NCI-H446 treated with DMSO at 0.1 percent for 48 hours (cell line): ENCODE measurements around the gene CRK.

Source experiments
- DNase-seq: peaks from one replicate; lab custom pipeline; 2025; lab: John Stamatoyannopoulos, UW

Gene CRK

DNA sequence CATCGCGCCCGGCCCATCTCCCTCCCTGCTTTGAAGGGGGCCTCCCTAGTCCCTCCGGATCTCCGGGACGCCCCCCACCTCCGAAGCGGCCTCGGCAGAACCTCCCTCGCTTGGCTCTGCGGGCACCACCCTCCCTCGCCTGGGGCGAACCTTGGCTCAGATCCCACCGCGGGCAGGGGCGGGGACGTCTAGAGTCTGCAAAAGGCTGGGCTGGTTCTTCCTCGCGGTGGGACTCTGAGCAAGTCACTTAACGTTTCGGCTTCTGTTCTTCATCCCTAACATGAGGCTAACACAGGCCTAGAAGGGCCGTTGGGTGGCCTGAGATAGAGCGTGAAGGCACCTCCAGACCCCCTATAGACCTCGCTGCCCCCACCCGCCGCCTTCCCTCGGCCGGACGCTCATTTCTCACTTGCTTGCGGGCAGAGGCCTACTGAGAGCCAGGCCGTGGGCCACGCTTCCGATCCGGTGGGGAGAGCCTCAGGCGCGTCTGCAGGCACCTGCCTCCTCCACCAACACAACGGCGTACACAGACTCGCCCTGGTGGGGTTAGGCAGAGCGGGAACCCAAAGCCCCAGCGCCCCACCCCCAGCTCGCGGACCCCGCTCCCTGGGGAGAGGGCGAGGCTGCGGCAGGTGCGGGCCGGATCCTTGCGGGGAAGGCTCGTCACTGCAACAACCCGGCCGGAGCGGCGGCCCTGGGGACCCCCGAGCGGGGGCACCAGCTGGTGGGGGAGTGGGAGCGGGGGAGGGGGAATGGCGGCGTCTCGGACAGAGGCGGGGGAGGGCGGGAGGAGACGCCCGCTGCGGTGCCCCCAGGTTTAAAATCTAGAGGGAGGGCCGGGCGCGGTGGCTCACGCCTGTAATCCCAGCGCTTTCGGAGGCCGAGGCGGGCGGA is 31.0 kb upstream of the CRK start:
- no peak for DNase-seq

DNA sequence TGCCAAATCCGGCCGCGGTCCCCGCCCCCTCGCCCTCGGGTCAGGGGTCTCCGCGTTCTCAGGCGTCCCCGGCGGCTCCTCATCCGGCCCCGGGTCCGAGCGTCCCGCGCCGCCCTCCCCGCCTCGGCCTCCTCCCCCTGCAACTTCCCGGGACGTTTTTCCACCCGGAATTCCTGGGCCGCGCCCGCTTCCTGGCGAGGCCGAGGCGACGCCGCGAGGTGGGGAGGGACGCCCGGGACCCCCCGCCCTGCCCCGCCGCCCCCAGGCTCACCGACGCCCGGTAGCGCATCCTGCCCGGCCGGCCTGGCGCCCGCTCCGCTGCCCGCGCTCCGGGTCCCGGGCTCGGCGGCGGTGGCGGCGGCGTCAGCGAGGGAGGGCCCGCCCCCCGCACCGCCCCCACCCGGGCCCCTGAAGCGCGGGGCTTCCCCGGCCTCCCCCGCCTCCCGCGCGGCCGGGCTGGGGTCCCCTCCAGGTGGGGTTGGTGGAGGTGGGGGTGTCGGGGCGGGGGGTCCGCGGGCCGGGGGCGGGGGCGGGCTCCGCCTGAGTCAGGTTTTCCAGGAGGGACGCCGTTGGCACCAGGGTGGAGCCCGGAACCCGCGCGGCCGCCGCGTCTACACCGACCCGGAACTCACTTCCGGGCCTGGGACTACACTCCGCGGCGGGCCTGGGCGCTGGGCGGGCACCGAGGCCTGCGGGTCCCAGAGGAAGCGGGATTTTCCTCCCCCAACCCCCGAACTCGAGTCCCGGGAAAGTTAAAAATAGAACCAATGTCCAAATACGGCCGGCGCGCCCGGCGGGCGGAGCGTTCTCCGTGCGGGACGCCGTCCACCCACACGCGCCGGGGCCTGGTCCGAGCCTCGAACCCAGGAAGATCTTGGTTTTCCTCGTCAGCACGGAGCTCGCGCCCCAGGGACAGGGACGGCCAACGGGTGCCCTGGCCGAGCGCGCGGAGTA is 29.7 kb upstream of the CRK start:
- no peak for DNase-seq

DNA sequence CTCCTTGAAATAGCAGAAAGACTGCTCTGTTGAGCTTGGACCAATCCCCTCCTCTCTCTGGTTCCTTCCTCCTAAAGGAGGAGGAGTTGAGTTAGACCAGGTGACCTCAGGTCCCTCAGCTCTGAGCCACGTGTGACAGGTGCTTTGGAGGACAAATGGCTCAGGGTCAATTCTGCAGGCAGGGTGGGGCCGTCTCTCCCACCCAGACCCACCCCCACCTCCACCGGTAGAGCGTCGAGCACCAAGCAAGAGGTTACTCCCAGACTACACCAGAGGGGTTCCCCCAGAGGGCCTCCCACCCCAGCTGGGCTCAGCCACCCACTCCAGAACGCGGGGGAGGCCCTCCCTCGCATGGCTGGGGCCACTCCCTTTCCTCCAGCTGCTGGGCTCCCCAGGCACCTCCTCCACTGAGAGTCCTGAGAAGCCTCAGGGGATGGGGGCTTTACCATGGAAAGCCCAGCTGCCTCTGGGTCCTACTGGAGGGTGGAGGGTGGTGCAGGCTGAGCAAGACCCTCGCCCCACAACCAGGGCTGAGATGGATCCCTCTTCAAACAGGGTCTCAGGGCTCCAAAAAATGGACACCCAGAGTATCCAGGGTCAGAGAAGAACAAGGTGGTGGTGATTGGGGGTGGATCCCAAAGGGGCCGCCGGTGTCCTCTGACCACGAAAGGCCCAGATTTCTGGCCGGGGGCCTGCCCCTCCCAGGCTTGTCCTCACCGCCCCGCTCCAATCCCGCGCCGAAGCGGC is 28.8 kb upstream of the CRK start:
- DNase-seq, result no peak

DNA sequence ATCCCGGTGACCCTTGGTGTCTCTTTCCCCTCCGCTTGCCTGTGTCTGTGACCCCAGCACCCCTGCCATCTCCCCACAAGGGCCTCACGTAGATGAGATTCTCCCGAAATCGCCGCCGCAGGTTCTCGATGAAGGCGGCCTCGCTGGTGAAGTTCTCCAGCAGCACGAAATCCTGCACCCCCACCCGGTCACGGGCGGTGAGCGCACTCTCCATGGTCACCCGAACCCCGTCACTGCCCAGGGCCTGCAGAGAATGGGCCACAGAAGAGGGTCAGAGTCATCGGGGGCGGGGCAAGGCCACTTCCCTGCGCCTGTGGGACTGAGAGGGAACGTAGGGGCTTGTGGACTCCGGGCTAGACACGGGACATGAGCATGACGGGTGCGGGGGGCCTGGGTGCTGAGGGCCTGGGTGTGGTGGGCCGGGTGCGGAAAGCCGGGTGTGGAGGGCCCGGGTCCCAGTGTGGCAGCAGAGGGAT is 28.1 kb upstream of the CRK start:
- DNase-seq, result no peak

DNA sequence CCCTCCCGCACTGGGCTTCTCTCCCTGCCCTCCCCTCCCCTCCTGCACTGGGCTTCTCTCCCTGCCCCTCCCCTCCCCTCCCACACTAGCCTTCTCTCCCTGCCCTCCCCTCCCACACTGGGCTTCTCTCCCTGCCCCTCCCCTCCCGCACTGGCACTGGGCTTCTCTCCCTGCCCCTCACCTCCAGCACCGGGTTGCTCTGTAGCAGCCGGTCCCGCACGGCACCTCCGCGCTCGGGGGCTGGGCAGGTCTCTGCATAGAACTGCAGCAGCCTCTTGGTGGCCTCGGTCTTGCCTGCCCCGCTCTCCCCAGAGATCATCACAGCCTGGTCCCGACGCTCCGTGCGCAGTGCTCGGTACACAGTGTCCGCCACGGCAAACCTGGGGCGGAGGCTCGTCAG is 26.6 kb upstream of the CRK start:
- no peak for DNase-seq

DNA sequence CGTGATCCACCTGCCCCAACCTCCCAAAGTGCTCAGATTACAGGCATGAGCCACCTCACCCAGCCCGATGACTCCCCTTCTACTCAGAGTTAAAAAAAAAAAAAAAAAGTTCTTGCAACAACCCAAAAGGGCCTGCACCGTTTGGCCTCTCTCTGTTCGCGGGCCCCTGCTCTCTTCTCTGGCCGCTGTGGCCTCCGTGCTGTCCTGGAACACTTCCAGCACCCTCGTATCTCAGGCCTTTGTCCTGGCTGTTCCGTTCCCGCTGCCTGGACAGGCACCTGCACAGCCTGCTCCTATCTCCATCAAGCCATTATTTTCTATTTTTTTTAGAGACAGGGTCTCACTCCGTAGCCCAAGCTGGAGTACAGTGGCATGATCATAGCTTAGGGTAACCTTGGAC is 25.7 kb upstream of the CRK start:
- DNase-seq, result no peak

DNA sequence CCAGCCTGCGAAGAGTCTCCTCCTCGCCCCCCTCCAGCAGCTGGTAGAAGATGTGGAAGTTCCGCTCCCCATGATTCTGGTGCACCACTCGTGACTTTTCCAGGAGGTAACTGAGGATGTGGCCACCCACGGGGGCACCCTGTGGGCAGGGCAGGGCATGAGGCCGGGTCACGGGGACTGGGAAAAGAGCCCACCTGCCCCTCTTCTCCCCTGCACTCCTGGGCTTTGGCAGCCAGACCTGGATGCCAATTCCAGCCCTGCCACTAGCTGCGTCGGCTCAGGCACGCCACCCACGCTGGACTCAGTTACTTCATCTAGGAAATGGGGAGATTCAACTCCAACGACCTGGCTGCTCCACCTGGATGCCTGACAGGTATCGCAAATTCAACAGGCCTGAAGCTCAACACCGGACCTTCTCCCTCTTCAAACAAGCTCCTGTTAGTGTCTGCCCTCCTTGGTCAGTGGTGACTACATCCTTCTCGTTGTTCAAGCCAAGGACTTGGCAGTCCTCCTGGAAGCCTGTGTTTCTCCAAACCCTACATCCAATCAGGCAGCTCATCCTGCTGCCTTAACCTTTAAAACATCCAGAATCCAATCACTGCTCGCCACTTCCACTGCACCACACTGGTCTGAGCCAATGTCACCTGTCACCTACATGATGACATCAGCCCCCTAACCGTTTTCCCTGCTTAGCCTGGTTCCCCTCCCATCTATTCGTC is 24.9 kb upstream of the CRK start:
- no peak for DNase-seq

DNA sequence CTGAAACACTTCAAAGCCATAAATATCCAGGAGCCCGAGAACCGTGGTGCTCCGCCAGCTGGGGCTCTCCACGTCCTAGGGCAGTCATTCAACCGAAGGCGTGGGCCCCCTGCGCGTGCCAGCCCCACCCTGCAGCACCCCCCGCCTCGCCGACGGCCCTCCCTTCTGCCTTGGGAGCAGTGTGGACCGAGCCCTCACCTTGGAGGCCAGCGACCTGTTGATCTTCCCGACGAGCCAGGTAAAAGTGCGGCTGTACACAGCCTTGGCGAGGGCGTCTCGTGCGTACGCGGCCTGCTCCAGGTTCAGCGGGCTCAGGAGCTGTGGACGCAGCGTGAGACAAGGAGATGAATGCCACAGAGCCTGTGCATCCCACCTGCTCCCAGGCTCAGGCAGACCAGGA is 22.4 kb upstream of the CRK start:
- no peak for DNase-seq

DNA sequence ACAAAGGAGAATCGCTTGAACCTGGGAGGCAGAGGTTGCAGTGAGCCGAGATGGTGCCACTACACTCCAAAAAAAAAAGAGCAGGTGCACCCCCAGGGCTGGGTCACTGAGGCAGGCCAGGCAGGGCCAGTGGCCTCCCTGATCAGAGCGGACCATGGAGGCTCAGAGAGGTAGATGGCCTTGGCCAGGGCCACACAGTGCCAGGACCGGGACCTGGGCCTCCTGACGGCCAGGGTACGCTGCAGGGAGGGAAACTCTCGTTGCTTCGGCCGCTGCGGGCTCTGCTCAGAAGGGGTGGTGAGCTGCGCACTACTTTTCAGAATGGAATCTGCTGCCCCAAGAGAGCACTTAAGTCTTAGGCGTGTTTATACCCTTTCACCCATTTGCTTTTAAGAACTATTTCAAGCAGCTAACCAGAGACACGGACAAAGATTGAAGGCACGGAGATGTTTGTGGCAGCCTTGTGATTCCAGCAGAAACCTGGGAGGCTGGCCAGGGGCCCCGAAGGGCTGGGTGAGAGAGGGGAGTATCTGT is 19.4 kb upstream of the CRK start:
- no peak for DNase-seq

DNA sequence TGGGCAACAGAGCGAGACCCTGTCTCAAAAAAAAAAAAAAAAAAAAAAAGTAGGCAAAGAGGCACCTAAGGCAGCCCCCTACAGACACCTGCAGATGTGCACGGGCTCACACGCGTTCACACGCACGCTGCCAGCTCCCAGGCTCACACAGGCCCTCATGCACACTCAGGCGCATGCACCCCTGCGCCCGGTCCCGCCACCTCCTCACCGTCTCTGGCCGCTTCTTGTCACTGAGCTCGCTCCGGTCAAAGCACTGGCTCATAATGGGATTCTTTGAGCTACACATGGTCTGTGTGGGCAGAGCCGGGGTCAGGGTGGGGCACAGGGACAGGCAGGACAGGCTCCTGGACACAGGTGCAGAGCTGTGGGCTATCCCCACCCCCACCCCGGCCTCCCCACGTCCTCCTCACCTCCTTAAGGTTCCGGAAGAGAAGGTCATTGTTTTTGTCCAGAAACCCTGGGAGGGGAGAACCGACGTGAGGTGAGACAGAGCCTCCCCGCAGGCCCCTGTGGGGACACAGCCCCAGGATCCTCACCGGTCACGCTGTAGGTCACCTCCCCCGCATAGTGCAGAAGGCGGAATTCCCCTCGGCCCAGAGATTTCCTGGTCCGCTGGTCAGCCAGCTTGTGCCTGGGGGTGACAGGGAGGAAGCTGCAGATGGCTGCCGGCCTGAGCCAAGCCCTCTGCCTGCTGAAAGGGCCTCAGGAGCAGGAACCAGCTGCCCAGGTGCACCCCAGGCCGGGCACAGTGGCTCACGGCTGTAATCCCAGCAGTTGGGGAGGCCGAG is 18.6 kb upstream of the CRK start:
- DNase-seq, result no peak

DNA sequence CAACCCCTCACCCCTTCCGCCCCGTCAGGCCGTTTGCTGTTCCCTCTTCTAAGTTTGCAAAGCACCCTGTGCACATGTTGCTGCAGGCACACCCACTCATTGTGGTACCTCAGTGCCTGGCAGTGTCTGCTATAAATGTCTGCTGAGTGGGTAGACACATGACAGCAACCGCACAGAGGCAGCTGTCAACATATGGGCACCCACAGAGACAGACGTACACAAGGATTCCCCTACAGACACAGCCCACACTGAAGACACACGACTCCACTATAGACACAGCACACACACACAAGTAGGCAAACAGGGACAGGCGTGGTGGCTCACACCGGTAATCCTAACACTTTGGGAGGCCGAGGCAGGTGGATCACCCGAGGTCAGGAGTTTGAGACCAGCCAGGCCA is 17.8 kb upstream of the CRK start:
- no peak for DNase-seq

DNA sequence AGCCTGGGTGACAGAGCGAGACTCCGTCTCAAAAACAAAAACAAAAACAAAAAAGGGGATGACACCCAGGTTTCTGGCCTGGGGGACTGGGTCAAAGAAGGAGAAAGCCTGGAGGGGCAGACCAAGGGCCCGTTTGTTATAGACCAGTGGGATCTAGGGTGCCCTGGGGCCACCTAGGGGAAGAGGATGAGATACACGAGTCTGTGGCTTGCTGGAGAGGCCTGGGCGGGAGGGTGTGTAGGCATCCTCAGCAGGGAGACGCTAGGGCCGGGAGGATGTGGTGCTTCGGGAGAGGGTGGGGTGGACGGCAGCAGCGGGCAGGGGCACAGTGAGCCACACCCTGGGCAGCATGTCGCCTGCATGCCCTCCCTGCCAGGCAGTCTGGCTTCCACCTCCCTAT is 17.1 kb upstream of the CRK start:
- DNase-seq, result no peak

DNA sequence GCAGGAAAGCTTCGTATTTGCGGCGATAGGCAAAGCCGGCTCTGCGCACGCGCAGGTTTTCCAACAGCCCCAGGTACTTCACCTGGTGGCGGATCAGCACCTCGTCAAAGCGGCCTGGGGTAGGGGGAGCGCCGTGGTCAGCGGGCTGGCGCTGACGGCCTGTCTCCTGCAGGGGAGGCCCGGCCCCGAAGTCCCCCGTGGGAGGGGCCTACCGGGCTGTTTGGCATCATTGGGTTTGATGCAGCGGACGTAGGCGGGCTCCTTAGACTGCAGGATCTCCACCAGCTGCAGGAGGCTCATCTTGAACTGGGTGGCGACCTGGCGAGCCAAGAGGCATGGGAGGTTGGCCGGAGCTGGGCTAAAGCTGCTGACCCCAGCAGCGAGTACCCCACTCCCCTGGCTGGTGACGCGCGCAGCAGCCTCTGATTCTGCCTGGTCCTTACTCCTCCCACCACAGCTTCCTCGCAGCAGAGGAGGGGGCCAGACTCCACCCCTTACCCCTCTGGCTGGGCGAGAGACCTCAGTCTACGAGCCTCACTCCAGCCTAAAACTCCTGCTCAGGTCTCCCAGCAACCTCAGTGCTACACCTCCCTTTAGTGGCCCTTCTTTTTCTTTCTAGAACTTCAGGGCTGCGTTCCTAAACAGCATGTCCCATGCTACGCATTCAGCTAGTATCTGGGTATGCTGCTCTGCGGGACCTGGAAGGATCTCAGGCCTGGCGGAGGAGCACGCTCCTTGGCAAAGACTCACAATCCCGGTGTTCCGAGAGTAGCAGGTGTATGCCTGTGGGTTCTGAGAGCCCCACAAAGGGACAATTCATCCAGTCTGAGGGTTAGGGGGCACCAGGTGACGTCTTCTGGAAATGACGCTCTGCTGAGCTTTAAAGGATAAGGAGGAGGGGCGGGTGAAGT is 16.1 kb upstream of the CRK start:
- no peak for DNase-seq

DNA sequence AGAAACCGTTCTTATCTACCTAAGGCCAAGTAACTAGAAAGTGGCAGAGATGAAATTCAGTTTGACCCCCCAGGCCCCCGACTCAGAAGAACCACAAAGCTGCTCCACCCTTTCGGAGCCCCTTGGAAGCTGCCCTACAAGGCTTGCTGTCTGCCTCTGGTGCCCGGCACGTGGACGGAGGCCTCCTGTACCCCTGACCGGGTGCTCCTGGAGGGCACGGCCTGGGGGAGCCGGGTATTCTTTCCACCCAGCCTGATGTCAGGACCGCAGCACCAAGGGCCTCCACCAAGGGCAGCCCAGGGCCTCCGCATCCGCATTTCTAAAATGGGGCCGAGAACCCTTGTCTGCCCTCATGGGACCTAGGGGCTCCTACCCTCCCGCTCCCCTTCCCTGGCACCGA is 15.5 kb upstream of the CRK start:
- no peak for DNase-seq

DNA sequence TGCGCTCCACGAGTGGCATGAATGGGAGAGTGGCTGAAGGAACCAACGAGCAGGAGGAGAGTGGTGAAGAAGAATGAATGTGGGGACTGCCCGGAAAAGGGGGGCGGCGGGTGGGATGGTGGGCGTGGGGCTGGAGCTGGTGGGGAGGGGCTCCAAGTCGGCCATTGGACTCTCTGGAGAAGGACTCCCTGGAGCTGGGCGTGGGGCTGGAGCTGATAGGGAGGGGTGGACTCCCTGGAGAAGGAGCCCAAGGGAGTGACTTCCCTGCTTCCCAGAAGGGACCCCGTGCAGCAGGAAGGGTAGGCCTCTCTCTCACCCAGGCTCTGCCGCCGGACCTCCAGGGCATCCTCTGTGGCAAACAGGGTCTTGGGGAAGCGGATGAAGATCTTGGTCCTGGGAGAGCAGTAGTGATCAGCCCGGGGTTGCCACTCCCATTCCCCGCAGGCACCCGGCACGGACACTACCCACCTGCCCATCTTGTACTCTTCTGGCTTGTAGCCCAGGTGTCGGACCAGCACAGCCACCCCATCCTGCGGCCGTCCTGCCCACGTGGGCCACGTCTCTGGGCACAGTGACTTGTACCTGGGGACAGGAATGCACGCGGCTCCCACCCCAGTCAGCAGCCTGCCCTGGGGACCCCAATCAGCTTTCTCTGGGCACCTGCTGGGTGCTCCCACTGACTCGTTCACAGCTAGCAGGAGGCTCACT is 14.9 kb upstream of the CRK start:
- no peak for DNase-seq

DNA sequence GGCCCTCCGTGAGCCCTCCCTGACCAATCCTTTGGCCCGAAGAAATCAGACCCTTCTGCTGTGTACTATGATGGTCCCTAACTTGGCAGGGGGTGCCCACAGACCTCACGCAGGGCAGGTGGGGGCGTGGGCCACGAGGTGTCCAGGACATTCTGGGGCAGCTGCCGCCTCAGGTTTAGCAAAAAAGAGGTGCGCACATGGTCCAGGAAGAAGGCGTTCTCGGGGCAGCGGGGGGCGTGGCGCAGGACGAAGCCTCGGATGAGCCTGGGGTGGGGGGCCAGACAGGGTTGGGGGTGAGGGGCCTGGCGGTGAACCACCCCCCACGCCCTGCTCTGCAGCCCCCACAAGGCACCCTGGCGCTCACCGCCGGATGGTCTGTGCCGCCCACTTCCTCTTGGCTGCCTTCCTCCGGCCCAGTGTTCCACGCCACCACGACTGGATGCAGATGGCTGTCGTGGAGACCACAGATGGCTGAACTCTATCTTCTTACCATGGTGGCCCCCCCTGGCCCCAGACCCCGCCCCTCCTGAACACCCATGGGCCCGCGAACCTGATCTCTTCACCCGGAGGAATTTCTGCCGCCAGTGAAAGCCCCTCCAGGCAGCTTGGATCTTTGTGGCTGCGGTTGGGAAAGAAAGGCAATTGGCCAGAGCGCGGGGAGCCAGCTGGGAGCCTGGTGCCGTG is 14.2 kb upstream of the CRK start:
- DNase-seq, result no peak

DNA sequence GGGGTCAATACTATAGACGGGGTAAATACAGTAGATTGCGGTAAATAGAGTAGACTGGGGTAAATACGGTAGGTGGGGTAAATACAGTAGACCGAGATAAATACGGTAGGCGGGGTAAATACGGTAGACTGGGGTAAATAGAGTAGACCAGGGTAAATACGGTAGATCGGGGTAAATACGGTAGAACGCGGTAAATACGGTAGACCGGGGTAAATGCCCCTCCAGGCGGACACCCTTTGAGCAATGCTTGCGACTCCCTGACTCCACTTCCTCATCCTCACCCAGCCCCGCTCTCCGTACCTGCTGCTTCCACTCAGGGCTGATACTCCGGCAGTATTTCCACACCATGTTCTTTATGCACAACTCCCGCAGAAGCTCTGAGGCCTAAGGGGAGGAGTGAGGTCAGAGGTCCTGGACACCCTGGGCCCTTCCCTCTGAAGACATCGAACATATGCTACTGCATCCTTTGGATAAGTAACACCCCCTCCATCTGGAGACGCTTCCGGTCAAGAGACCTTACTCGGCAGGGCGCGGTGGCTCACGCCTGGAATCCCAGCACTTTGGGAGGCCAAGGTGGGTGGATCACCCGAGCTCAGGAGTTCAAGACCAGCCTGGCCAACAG is 13.3 kb upstream of the CRK start:
- no peak for DNase-seq
